Measurements from ENCODE around the gene SEL1L2.

GRCh38 chr20:14005996-14006395 is 15.6 kb upstream of the SEL1L2 start:
- no peak for TF ChIP-seq SP1 (IDR thresholded peaks at IDR 0.05)
- no peak for TF ChIP-seq SUZ12 (IDR thresholded peaks at IDR 0.05)
